ENCODE data around the gene FSTL4. TPM values are rescaled to one million over a fixed set of nuclear protein-coding genes. Genes with fewer than 3 reads are reported as not detected.
A peak's percentile ranks its signal among the peaks of the same experiment; 100 is the strongest.

FSTL4 gene
- total RNA-seq, 1 experiment from 2014 or later: 0.14 TPM

DNA sequence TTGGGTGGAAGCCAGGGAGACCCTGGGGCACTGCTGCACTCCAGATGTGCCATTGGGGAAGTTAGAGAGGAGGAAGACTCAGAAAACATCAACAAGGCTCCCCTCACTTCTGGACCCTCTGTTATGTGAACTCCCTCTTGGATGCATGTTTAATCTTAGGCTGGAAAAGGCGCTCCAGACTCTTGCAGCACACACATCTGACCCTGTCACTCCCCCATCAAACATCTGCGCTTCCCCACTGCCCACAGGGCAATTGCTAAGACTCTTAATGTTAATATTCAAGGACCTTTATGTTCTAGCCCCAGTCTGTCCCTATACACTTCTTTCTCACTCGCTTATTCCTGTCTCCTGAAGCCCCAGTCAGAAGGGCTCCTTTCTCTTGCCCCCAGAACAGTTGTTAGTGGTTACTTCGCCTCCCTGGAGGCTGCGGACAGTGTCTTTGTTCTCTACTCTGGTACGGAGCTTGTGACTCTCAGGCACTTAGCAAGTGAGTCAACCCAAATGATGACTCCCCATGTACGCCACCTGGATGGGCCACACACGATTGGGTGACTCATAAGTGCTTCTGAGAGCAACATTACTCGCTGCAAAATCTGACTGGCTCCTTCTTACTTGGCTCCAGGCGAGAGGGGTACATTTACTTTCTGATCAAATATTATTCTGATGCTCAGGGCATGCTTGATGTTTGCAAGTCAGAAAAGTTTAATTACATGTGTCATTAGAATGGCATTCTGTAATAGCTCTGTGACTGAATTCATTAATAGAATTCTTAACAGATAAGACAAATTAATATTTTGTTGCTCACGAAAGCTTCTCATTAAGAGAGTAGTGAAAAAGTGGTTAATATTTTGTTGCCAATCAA, 366.9 kb downstream of the FSTL4 start:
- DNase-seq (ENCODE audit: low spot score): peak; percentile 99

DNA sequence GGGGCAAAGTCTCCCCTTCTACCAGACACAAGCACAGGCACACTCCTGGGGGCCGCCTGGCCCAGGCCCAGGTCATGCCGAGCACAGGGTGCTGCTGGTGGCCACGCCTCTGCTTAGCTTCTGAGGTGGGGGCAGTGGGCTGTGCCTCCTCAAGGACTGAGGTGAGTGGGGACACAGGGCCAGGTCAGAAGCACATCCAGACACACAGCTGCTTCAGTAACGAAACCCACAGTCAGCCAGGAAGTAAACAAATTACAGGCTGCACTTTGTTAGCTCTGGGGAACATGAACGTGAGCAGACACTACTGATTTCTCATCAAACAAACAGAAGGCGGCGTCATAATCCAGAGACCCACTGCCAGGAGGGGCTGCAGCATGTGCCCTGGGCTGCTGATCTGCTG, 368.1 kb downstream of the FSTL4 start:
- peak; percentile 78 for DNase-seq (ENCODE audit: low spot score)

GRCh38 chr5:133243196-133243595, 369.1 kb downstream of the FSTL4 start:
- no peak for DNase-seq (ENCODE audit: low spot score)

DNA sequence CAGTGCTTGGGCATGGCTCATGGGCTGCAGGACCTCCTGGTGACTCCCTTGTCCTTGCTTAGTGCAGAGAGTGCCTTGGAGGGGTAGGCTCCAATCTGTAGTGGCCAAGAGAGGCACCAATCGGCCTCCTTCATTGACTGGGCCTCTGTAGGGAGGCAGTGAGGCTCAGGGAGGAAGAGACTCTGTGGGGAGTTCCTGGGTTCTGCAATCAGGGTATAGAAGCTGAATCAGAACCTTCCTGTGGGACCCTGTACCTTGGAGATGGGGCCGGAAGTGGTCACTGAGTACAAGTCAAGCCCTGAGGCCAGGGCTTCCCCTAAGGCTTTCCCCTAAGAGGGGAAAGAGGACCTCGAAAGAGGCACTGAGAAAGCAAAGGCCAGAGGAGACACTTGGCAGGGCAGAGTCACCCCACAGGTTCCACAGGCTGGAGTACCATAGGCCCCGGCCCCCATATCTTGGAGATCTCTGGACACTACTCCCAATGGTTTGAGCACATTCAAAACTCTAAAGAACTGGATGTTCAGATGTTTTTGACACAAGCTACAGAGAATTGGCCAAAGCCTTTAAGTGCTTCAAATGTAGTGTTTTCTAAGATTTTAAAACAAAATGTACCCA, 370.0 kb downstream of the FSTL4 start:
- no peak for DNase-seq (ENCODE audit: low spot score)

DNA sequence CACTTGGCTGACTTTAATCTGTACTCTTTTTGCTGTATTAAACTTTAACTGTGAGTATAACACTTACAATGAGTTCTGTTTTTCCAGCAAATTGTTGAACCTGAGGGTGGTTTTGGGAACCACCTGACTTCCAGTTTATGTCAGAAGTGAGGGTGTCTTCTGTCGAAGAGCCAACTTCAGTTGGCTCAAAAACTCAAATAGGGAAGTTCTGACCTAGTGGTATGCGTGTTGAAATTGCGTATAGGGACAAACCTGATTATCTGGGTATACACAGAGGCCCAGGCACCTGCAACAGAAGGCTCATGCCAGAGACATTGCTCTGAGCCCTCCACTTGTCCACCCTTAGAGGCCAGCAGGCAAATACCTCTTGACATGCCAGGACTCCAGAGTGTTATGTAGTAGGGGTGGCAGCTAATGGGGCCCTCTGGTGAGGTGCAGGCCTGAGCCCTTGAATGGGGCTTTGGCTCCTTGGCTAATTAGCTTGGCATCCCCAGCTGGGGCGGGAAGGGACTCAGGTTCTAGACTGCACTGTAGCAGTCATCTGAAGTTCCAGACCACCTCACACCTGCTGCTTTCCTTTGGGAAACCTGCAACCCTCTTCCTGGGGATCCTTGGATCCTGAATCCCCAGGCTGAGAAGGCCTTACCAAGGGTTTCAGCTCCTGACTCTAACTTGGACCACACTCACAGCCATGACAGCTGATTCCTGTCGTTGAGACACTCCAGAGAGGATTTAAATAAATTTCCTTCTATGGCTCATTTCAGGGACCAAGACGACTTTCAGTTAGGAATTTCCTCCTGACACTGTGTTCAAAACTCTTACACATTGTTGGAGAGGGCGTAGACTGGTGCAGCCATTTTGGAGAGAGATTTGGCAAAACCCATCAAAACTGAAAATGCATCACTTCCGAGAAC, 370.9 kb downstream of the FSTL4 start:
- no peak for DNase-seq (ENCODE audit: low spot score)

DNA sequence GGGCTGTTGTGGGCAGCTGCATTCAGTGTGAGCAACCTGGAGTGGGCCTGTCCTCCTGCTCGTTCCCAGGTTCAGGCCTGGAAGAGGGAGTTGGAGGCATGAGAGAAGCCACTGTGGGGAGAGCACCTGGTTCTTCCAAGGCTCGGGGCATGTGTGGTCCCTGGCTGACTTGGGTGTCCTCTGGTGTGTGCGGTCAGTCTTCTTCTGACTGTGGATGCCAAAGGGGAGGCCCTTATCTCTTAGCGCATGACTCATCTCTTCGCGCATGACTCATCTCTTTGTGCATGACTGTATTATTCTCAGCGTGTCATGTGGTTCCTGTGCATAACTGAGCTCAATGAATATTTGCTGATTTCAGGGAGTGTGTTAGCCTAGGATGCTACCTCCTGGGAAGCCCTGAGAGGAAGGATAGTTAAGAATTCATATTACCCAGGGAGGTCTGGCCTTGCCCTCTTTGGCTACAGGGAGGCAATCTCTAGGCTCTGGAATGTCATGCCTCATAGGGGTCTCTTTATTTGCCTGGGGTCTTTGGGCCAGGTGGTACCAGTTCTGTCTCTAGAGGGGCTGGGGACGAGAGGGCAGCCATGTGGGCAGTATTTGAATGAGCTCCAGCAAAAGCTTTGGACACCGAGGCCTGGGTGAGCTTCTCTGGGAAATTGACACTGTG, 371.8 kb downstream of the FSTL4 start:
- peak; percentile 97 for DNase-seq (ENCODE audit: low spot score)

GRCh38 chr5:133238426-133239205, 373.7 kb downstream of the FSTL4 start:
- DNase-seq (ENCODE audit: low spot score): no peak

- no peak for DNase-seq (ENCODE audit: low spot score)
Measured at GRCh38 chr5:133236976-133237375, 375.4 kb downstream of the FSTL4 start.

- DNase-seq (ENCODE audit: low spot score): no peak
Measured at GRCh38 chr5:133236541-133236951, 375.8 kb downstream of the FSTL4 start.

- no peak for DNase-seq (ENCODE audit: low spot score)
Measured at GRCh38 chr5:133235696-133236426, 376.5 kb downstream of the FSTL4 start.

GRCh38 chr5:133234911-133235310, 377.4 kb downstream of the FSTL4 start:
- DNase-seq (ENCODE audit: low spot score): no peak

- no peak for DNase-seq (ENCODE audit: low spot score)
Measured at GRCh38 chr5:133234273-133234672, 378.1 kb downstream of the FSTL4 start.

DNA sequence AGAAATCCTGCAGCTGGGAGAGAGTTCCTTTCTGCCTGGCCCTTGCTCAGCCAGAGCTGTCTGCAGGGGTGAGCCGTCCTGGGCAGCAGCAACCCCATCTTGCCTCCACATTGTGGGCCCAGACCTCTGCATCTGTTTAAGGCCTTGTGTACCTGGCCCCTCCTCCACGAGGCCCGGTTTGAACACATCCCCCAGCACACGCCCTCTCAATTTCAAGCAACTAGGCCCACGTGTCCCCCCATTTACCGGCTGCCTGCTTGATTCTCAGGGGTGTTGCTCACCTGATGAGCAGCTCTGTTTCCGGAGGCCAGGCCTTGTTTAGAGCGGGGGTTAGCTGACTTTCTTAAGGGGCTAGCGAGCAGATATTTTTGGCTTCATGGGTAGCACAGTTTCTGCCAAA, 378.7 kb downstream of the FSTL4 start:
- DNase-seq (ENCODE audit: low spot score): no peak

GRCh38 chr5:133232911-133233310, 379.4 kb downstream of the FSTL4 start:
- DNase-seq (ENCODE audit: low spot score): no peak

DNA sequence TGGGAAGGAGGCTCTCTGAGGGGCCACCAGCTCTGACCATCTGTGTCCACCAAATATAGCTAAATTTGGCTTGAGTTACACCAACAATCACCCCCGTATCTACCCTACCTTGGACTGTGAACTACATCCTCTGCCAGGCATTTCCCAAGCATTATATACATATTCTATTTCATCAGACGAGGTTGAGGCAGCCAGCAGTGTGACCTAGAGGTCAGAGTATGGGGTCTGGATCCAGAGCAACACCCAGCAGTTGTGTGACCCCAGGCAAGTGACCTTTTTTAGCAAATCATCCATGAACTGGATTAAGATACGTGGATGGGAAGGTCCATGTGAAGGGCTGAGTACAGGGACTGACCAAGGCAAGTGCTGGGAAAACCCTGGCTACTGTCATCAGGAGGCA, 379.9 kb downstream of the FSTL4 start:
- no peak for DNase-seq (ENCODE audit: low spot score)

DNA sequence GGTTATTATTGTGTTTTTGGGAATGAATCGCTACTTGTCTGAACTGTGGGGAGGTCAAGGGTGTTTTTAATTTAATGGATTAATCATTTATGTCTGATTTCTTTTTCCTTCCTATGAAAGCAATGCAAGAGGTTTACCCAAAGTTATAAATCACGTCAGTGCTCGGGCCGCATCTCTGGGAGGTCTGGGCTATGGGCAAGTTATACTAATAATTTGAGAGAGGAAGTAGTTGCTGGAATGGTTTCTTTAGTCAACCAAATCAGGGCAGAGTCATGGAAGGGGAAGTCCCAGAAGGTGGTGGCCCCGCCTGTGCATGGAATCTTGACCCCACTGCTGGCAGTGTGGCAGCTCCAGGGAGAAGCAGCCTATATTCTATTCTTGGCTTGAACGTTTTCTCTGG, 380.3 kb downstream of the FSTL4 start:
- DNase-seq (ENCODE audit: low spot score): no peak

GRCh38 chr5:133230823-133231578, 381.3 kb downstream of the FSTL4 start:
- DNase-seq (ENCODE audit: low spot score): no peak

DNA sequence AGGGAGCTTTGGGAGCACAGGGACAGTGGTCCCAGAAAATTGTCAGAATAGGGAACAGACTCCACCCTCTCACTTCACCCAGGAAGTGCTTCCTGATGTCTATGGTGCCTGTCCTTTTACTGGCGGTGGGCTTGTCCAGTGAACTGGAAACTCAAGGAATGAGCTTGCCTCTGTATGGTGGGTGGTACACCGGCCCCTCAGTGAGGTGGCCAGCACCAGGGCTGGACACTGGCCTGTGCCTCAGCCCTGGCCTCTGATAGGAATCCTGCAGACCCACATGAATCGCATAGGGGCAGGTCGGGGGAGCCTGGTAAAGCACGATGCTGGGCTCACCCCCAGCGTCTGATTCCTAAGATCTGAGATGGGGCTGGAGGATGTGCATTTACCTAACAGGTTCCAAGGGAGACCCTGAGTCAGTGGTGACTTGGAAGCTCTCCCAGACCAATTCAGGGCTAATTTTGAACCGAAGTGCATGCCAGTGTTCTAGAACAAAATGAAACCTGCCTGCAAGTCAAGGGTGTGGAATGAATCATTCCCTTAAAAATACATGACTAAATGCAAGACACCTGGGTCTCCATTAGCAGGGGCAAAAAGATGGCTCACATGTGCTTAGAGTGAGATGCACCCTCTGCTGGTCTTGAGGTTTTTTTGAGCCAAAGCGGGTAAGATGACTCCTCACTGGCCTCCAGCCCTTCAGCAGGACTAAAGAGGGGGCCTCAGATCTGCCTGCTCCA, 382.2 kb downstream of the FSTL4 start:
- no peak for DNase-seq (ENCODE audit: low spot score)

- DNase-seq (ENCODE audit: low spot score): no peak
Measured at GRCh38 chr5:133228316-133228715, 384.0 kb downstream of the FSTL4 start.

All from H4 (cell line).